Coronary artery (tissue), 2 donors: ENCODE results near the gene KDELR3.

Source experiments
- DNase-seq: peaks from one replicate; pipeline ENCODE4 v3.0.0-alpha.2; 2017; ENCODE audit warnings: low spot score
- H3K27ac ChIP-seq, 2 donors: fragments of 200-600 bp; sonication (generic); one replicate each; pipeline ENCODE4 v1.5.1; 2016 to 2019
- H3K4me3 ChIP-seq: fragments of 200-600 bp; sonication (generic); 2 replicates; pipeline ENCODE4 v1.5.1; 2016; ENCODE audit warnings: mild to moderate bottlenecking, moderate library complexity
- CTCF ChIP-seq: fragments of 200-600 bp; sonication (generic); IDR thresholded peaks from one replicate; pipeline ENCODE4 v1.5.1; 2019; ENCODE audit warnings: antibody characterized with exemption

KDELR3 gene

GRCh38 chr22:38518620-38519019 lies 50.7 kb downstream of the KDELR3 start:
- Histone ChIP-seq H3K27ac (no peak overlapping the region), H3K4me3 (no peak overlapping the region)
- no peak for DNase-seq
- no peak for TF ChIP-seq CTCF

- no peak overlapping the region for H3K27ac ChIP-seq
- no peak for DNase-seq
- H3K4me3 ChIP-seq = no peak overlapping the region
- no peak for TF ChIP-seq CTCF
These were observed 51.8 kb downstream of the KDELR3 start for GRCh38 chr22:38519453-38520250.

GRCh38 chr22:38523029-38523428 lies 55.1 kb downstream of the KDELR3 start:
- Histone ChIP-seq H3K27ac (no peak overlapping the region), H3K4me3 (no peak overlapping the region)
- TF ChIP-seq CTCF = no peak
- no peak for DNase-seq

- no peak for TF ChIP-seq CTCF
- DNase-seq = no peak
- H3K4me3 ChIP-seq = no peak overlapping the region
- no peak overlapping the region for H3K27ac ChIP-seq
These were observed 55.6 kb downstream of the KDELR3 start for GRCh38 chr22:38523479-38523878.

- TF ChIP-seq CTCF = no peak
- Histone ChIP-seq H3K4me3 (no peak overlapping the region), H3K27ac (no peak overlapping the region)
- no peak for DNase-seq
These were observed 56.5 kb downstream of the KDELR3 start for GRCh38 chr22:38524429-38524828.

GRCh38 chr22:38531251-38531938 lies 63.5 kb downstream of the KDELR3 start:
- DNase-seq = no peak
- Histone ChIP-seq H3K4me3 (no peak overlapping the region), H3K27ac (no peak overlapping the region)
- TF ChIP-seq CTCF = no peak
